Smooth muscle cell (in vitro differentiated cells): ENCODE data around the gene ADRM1. TPM values are rescaled to one million over a fixed set of nuclear protein-coding genes. Genes with fewer than 3 reads are reported as not detected.

Source experiments
- DNase-seq: peaks from one replicate; lab custom pipeline; 2025; ENCODE audit not compliant: unreplicated experiment; lab: John Stamatoyannopoulos, UW
- H2AFZ ChIP-seq: fragments of 200-600 bp; sonication (generic); 2 replicates; pipeline ENCODE4 v1.6.0; 2016; ENCODE audit warnings: antibody characterized with exemption, low read depth, mild to moderate bottlenecking
- H3F3A ChIP-seq: fragments of 200-600 bp; sonication (generic); 2 replicates; pipeline ENCODE4 v1.6.0; 2017; ENCODE audit warnings: antibody characterized with exemption, low read depth
- H3K27ac ChIP-seq: fragments of 200-600 bp; sonication (generic); 2 replicates; pipeline ENCODE4 v1.5.1; 2016; ENCODE audit warnings: low read depth, mild to moderate bottlenecking
- H3K27me3 ChIP-seq: fragments of 200-600 bp; sonication (generic); 2 replicates; pipeline ENCODE4 v1.6.1; 2016; ENCODE audit warnings: low read depth, mild to moderate bottlenecking
- H3K36me3 ChIP-seq: fragments of 200-600 bp; sonication (generic); 2 replicates; pipeline ENCODE4 v1.5.1; 2016; ENCODE audit warnings: low read depth
- H3K4me1 ChIP-seq: fragments of 200-600 bp; sonication (generic); 2 replicates; pipeline ENCODE4 v1.5.1; 2016; ENCODE audit warnings: low read depth
- H3K4me2 ChIP-seq: fragments of 200-600 bp; sonication (generic); 2 replicates; pipeline ENCODE4 v1.6.0; 2016; ENCODE audit warnings: mild to moderate bottlenecking
- H3K4me3 ChIP-seq: fragments of 200-600 bp; sonication (generic); 2 replicates; pipeline ENCODE4 v1.5.1; 2016; ENCODE audit warnings: mild to moderate bottlenecking
- H3K79me2 ChIP-seq: fragments of 200-600 bp; sonication (generic); 2 replicates; pipeline ENCODE4 v1.6.0; 2016; ENCODE audit warnings: low read depth, mild to moderate bottlenecking
- H3K9ac ChIP-seq: fragments of 200-600 bp; sonication (generic); 2 replicates; pipeline ENCODE4 v1.6.0; 2016; ENCODE audit warnings: low read depth
- H3K9me3 ChIP-seq: fragments of 200-600 bp; sonication (generic); replicated peaks from 2 replicates; pipeline ENCODE4 v1.5.1; 2016; ENCODE audit warnings: low read depth
- H4K20me1 ChIP-seq: fragments of 200-600 bp; sonication (generic); 2 replicates; pipeline ENCODE4 v1.6.0; 2016; ENCODE audit warnings: low read depth
- CTCF ChIP-seq: fragments of 200-600 bp; sonication (generic); IDR thresholded peaks from 2 replicates; pipeline ENCODE4 v1.5.1; 2017; ENCODE audit warnings: borderline replicate concordance, mild to moderate bottlenecking, antibody characterized with exemption; ENCODE audit not compliant: insufficient read depth, poor library complexity, severe bottlenecking
- WGBS: methylation state at CpG from one replicate; pipeline ENCODE4 v1.1.7; 2016; ENCODE audit warnings: low lambda C conversion rate; 5-methylcytosine and 5-hydroxymethylcytosine counted together
- polyA plus RNA-seq: library from polyadenylated mRNA; unstranded; fragments of >200 nt; fragmentation: Nextera tagmentation; extraction: Ambion mirVana; gene quantifications from 2 replicates; pipeline ENCODE4 v1.2.1, GENCODE V29; 2016
- total RNA-seq: library from RNA; depleted of rRNA; stranded (reverse); fragments of >200 nt; gene quantifications from 2 replicates; pipeline ENCODE4 v1.2.3, GENCODE V29; 2014

The ADRM1 gene
- total and polyA plus RNA-seq, 2 experiments from 2014 or later: 101 to 121 TPM

- H3K36me3 ChIP-seq: no peaks in the 10 kb centered on the region
- H3K4me1 ChIP-seq: no peaks in the 10 kb centered on the region
- WGBS: 95% methylated on average over 7 of the region's 7 CpGs
Observed at GRCh38 chr20:62282103-62282502, 20.7 kb upstream of the ADRM1 start.

GRCh38 chr20:62282877-62283503 lies 19.8 kb upstream of the ADRM1 start:
- 88% methylated on average over 16 of the region's 16 CpGs for WGBS
- Histone ChIP-seq H3K27ac (no peak overlapping the region), H4K20me1 (peaks cover 8% of the 10 kb centered on the region), H3K36me3 (no peaks in the 10 kb centered on the region), H3K27me3 (no peaks in the 10 kb centered on the region), H3F3A (no peaks in the 10 kb centered on the region), H3K9me3 (no peaks in the 10 kb centered on the region), H3K4me1 (no peaks in the 10 kb centered on the region), H3K4me3 (no peak overlapping the region), H3K79me2 (no peaks in the 10 kb centered on the region), H2AFZ (no peak overlapping the region), H3K4me2 (no peak overlapping the region), H3K9ac (no peak overlapping the region)
- no peak for DNase-seq
- no peak for TF ChIP-seq CTCF

More at GRCh38 chr20:62282103-62282502, 20.7 kb upstream of the ADRM1 start:
- Histone ChIP-seq H3K4me2 (no peak overlapping the region), H3K27me3 (no peaks in the 10 kb centered on the region), H4K20me1 (peaks cover 7% of the 10 kb centered on the region), H3K4me3 (no peak overlapping the region), H3K9me3 (no peaks in the 10 kb centered on the region), H3F3A (no peaks in the 10 kb centered on the region), H3K27ac (no peak overlapping the region), H3K79me2 (no peaks in the 10 kb centered on the region), H3K9ac (no peak overlapping the region), H2AFZ (no peak overlapping the region)
- no peak for TF ChIP-seq CTCF
- no peak for DNase-seq

GRCh38 chr20:62284448-62284847 lies 18.3 kb upstream of the ADRM1 start:
- H3K27ac ChIP-seq: no peak overlapping the region
- H4K20me1 ChIP-seq: peaks cover 9% of the 10 kb centered on the region
- H3F3A ChIP-seq: no peaks in the 10 kb centered on the region
- H3K4me1 ChIP-seq: no peaks in the 10 kb centered on the region
- no peaks in the 10 kb centered on the region for H3K79me2 ChIP-seq
- H3K9me3 ChIP-seq: no peaks in the 10 kb centered on the region
- H2AFZ ChIP-seq: no peak overlapping the region
- 87% methylated on average over 6 of the region's 6 CpGs for WGBS
- no peaks in the 10 kb centered on the region for H3K36me3 ChIP-seq
- H3K27me3 ChIP-seq: no peaks in the 10 kb centered on the region
- DNase-seq: no peak
- TF ChIP-seq CTCF: no peak
- H3K4me2 ChIP-seq: no peak overlapping the region
- H3K4me3 ChIP-seq: no peak overlapping the region
- no peak overlapping the region for H3K9ac ChIP-seq

GRCh38 chr20:62285151-62285550 lies 17.6 kb upstream of the ADRM1 start:
- WGBS: 97% methylated on average over 6 of the region's 6 CpGs

More at GRCh38 chr20:62285151-62285550, 17.6 kb upstream of the ADRM1 start:
- Histone ChIP-seq H3K27me3 (no peaks in the 10 kb centered on the region), H3K4me1 (no peaks in the 10 kb centered on the region), H2AFZ (no peak overlapping the region), H3K79me2 (no peaks in the 10 kb centered on the region), H3F3A (no peaks in the 10 kb centered on the region), H4K20me1 (peaks cover 9% of the 10 kb centered on the region), H3K9ac (no peak overlapping the region), H3K4me2 (no peak overlapping the region), H3K27ac (no peak overlapping the region), H3K36me3 (no peaks in the 10 kb centered on the region), H3K4me3 (no peak overlapping the region), H3K9me3 (no peaks in the 10 kb centered on the region)
- DNase-seq: no peak
- no peak for TF ChIP-seq CTCF
